Neural progenitor cell (in vitro differentiated cells): Measurements from ENCODE around the gene SNRNP200. TPM values are rescaled to one million over a fixed set of nuclear protein-coding genes. Genes with fewer than 3 reads are reported as not detected.

Experiments
- DNase-seq: peaks from one replicate; pipeline ENCODE4 v3.0.0-alpha.2; 2016; ENCODE audit warnings: low spot score
- H2AFZ ChIP-seq: fragments of 200-600 bp; sonication (generic); replicated peaks from 2 replicates; pipeline ENCODE4 v1.6.1; 2016; ENCODE audit warnings: antibody characterized with exemption
- H3F3A ChIP-seq: fragments of 200-600 bp; sonication (generic); 2 replicates; pipeline ENCODE4 v1.6.1; 2016; ENCODE audit warnings: antibody characterized with exemption, low read depth
- H3K27ac ChIP-seq: fragments of 200-600 bp; sonication (generic); 2 replicates; pipeline ENCODE4 v1.5.1; 2016; ENCODE audit warnings: mild to moderate bottlenecking
- H3K27me3 ChIP-seq: fragments of 200-600 bp; sonication (generic); 2 replicates; pipeline ENCODE4 v1.6.1; 2016; ENCODE audit warnings: mild to moderate bottlenecking, moderate library complexity
- H3K36me3 ChIP-seq: fragments of 200-600 bp; sonication (generic); 2 replicates; pipeline ENCODE4 v1.5.1; 2016
- H3K4me1 ChIP-seq: fragments of 200-600 bp; sonication (generic); 2 replicates; pipeline ENCODE4 v1.6.1; 2016; ENCODE audit warnings: mixed run types
- H3K4me2 ChIP-seq: fragments of 200-600 bp; sonication (generic); 2 replicates; pipeline ENCODE4 v1.6.1; 2016
- H3K4me3 ChIP-seq: fragments of 200-600 bp; sonication (generic); 2 replicates; pipeline ENCODE4 v1.5.1; 2016
- H3K79me2 ChIP-seq: fragments of 200-600 bp; sonication (generic); 2 replicates; pipeline ENCODE4 v1.6.1; 2016; ENCODE audit warnings: low read depth
- H3K9ac ChIP-seq: fragments of 200-600 bp; sonication (generic); 2 replicates; pipeline ENCODE4 v1.6.1; 2016
- H3K9me3 ChIP-seq: fragments of 200-600 bp; sonication (generic); 2 replicates; pipeline ENCODE4 v1.5.1; 2016; ENCODE audit warnings: low read depth
- H4K20me1 ChIP-seq: fragments of 200-600 bp; sonication (generic); 2 replicates; pipeline ENCODE4 v1.6.1; 2016; ENCODE audit warnings: low read depth
- H3K27ac Mint-ChIP-seq: 3 replicates; pipeline ENCODE4 v1.8.0; 2021; ENCODE audit warnings: mixed read lengths
- H3K27me3 Mint-ChIP-seq: 2 replicates; pipeline ENCODE4 v1.8.0; 2022; ENCODE audit warnings: low read depth, mild to moderate bottlenecking, inconsistent platforms, moderate library complexity, mixed read lengths; ENCODE audit not compliant: insufficient read depth
- H3K36me3 Mint-ChIP-seq: 3 replicates; pipeline ENCODE4 v1.8.0; 2021; ENCODE audit warnings: mixed read lengths
- H3K4me1 Mint-ChIP-seq: 3 replicates; pipeline ENCODE4 v1.8.0; 2021; ENCODE audit warnings: mixed read lengths
- H3K4me3 Mint-ChIP-seq: 3 replicates; pipeline ENCODE4 v1.8.0; 2021; ENCODE audit warnings: mild to moderate bottlenecking, moderate library complexity, mixed read lengths
- H3K9me3 Mint-ChIP-seq: 3 replicates; pipeline ENCODE4 v1.8.0; 2020; ENCODE audit warnings: mixed read lengths
- EZH2 ChIP-seq: fragments of 200-600 bp; sonication (generic); IDR thresholded peaks from 2 replicates; pipeline ENCODE4 v1.6.1; 2017; ENCODE audit warnings: antibody characterized with exemption, mild to moderate bottlenecking, moderate library complexity
- EZH2phosphoT487 ChIP-seq: fragments of 200-600 bp; sonication (generic); IDR thresholded peaks from 2 replicates; pipeline ENCODE4 v1.6.1; 2017; ENCODE audit warnings: antibody characterized with exemption
- total RNA-seq: library from RNA; depleted of rRNA; stranded (reverse); fragments of >200 nt; gene quantifications from 2 replicates; pipeline ENCODE4 v1.2.3, GENCODE V29; 2015; ENCODE audit warnings: low replicate concordance
- TF ChIP-seq, protein P1 (sequence below): fragments of 200-600 bp; sonication (generic); IDR thresholded peaks from 2 replicates; pipeline ENCODE4 v1.5.1; 2017; ENCODE audit warnings: antibody characterized with exemption, mild to moderate bottlenecking

SNRNP200 gene
- total RNA-seq, 1 donor from 2014 or later, result 94.3 TPM

DNA sequence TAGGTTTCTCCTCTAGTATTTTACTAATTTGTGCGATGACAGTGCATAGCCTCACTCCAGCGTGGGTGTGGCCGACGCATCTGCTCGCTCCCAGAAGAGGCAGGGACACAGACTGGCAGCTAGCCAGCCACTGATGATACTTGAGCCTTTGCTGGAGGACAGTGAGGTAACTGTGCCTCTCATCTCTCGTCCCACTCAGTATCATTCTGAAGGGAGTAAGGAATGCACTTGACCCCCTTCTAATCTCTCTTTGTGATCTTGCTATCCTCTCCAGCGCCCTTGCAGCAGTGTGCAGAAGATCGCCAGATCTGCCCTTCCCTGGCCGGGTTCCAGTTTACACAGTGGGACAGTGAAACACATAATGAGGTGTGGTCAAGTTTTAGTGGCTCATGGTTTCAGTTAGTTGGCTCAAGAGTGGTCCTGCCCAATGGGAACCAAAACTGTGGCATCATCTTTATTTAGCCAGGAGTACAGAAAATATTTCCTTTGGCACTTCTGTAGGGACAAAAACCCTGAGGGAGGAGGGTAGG, 47.8 kb upstream of the SNRNP200 start:
- no peaks in the 10 kb centered on the region for H3F3A ChIP-seq
- peaks cover 5% of the 10 kb centered on the region for H3K36me3 ChIP-seq
- no peaks in the 10 kb centered on the region for H3K4me1 Mint-ChIP-seq
- TF ChIP-seq, protein P1, sequence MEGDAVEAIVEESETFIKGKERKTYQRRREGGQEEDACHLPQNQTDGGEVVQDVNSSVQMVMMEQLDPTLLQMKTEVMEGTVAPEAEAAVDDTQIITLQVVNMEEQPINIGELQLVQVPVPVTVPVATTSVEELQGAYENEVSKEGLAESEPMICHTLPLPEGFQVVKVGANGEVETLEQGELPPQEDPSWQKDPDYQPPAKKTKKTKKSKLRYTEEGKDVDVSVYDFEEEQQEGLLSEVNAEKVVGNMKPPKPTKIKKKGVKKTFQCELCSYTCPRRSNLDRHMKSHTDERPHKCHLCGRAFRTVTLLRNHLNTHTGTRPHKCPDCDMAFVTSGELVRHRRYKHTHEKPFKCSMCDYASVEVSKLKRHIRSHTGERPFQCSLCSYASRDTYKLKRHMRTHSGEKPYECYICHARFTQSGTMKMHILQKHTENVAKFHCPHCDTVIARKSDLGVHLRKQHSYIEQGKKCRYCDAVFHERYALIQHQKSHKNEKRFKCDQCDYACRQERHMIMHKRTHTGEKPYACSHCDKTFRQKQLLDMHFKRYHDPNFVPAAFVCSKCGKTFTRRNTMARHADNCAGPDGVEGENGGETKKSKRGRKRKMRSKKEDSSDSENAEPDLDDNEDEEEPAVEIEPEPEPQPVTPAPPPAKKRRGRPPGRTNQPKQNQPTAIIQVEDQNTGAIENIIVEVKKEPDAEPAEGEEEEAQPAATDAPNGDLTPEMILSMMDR, result no peak
- TF ChIP-seq EZH2phosphoT487, result no peak
- H3K4me3 Mint-ChIP-seq, result no peak overlapping the region
- H3K36me3 Mint-ChIP-seq, result peaks cover 41% of the 10 kb centered on the region
- no peak overlapping the region for H3K27ac Mint-ChIP-seq
- no peaks in the 10 kb centered on the region for H3K9me3 Mint-ChIP-seq
- H2AFZ ChIP-seq, result no peak overlapping the region
- no peak overlapping the region for H3K4me3 ChIP-seq
- no peak for DNase-seq
- H3K79me2 ChIP-seq, result no peaks in the 10 kb centered on the region
- H4K20me1 ChIP-seq, result no peaks in the 10 kb centered on the region
- H3K9me3 ChIP-seq, result no peaks in the 10 kb centered on the region
- H3K4me2 ChIP-seq, result no peak overlapping the region
- H3K27me3 Mint-ChIP-seq, result no peaks in the 10 kb centered on the region
- H3K4me1 ChIP-seq, result no peaks in the 10 kb centered on the region
- H3K27me3 ChIP-seq, result no peaks in the 10 kb centered on the region
- no peak overlapping the region for H3K27ac ChIP-seq
- no peak overlapping the region for H3K9ac ChIP-seq

DNA sequence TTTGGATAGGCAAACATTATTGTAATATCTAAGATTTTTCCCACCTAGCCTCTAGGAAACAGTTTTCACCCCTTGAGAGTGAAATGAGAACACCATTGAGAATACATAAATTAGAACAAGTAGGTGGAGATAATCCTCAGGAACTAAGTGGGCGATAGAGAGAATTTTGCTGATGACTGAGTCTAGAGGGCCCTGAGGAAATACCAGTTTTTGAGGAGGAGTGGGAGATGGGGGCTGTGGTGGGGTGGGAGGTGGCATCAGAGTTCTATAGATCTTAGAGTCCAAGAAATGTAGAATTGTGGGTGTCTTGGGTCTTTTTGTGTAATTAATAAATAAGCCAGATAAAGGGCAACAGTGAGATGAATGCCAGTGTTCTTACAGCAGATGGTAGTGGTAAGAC, 42.0 kb upstream of the SNRNP200 start:
- Mint-ChIP-seq H3K9me3 (no peaks in the 10 kb centered on the region), H3K27ac (no peak overlapping the region), H3K4me1 (no peaks in the 10 kb centered on the region), H3K4me3 (no peak overlapping the region), H3K27me3 (no peaks in the 10 kb centered on the region), H3K36me3 (peaks cover 44% of the 10 kb centered on the region)
- Histone ChIP-seq H3K4me2 (no peak overlapping the region), H3K36me3 (peaks cover 9% of the 10 kb centered on the region), H3K27me3 (no peaks in the 10 kb centered on the region), H2AFZ (no peak overlapping the region), H3F3A (no peaks in the 10 kb centered on the region), H4K20me1 (peaks cover 3% of the 10 kb centered on the region), H3K4me3 (no peak overlapping the region), H3K27ac (no peak overlapping the region), H3K79me2 (peaks cover under 1% of the 10 kb centered on the region), H3K9ac (no peak overlapping the region), H3K4me1 (no peaks in the 10 kb centered on the region), H3K9me3 (no peaks in the 10 kb centered on the region)
- TF ChIP-seq, protein P1, result no peak
- no peak for TF ChIP-seq EZH2
- TF ChIP-seq EZH2phosphoT487, result no peak
- DNase-seq, result no peak

DNA sequence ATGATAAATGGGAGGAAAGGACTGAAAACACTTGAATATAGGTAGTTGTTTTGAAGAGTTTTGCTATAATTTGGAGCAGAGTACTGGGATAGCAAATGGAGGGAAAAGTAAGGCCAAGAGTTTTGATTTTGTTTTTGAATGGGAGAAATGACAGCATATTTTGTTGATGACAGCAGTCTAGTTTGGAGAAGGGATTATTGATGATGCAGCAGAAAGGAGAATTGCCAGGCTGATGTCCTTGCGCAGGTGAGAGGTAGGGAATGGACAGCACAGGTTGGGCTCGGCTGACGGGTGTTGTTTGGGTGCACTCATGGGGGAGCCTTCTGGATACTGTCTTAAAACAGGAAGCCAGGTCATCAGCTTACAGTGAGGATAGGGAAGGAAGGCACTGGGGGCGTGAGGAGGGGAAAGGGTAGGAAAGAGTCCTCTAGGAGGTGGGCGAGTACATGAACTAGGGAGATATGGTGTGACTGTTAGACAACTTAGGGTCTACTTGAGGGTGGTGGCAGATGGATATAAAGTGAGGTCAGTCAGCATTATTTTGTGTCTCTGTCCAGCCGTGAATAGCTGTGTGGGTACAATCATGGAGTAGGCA, 40.6 kb upstream of the SNRNP200 start:
- no peak overlapping the region for H3K4me3 Mint-ChIP-seq
- Histone ChIP-seq H3K27me3 (no peaks in the 10 kb centered on the region), H4K20me1 (peaks cover 8% of the 10 kb centered on the region), H3K27ac (no peak overlapping the region), H3K4me1 (no peaks in the 10 kb centered on the region), H3K36me3 (peaks cover 9% of the 10 kb centered on the region), H3K4me3 (no peak overlapping the region), H2AFZ (no peak overlapping the region), H3K79me2 (peaks cover 15% of the 10 kb centered on the region), H3K9ac (no peak overlapping the region), H3F3A (no peaks in the 10 kb centered on the region), H3K4me2 (no peak overlapping the region), H3K9me3 (no peaks in the 10 kb centered on the region)
- H3K27ac Mint-ChIP-seq, result no peak overlapping the region
- H3K9me3 Mint-ChIP-seq, result no peaks in the 10 kb centered on the region
- TF ChIP-seq, protein P1, result no peak
- TF ChIP-seq EZH2 (no peak), EZH2phosphoT487 (no peak)
- no peak for DNase-seq
- peaks cover 2% of the 10 kb centered on the region for H3K4me1 Mint-ChIP-seq
- peaks cover 47% of the 10 kb centered on the region for H3K36me3 Mint-ChIP-seq
- no peaks in the 10 kb centered on the region for H3K27me3 Mint-ChIP-seq
